PC-9 (cell line): Measurements from ENCODE around the gene CLDN16. TPM values are rescaled to one million over a fixed set of nuclear protein-coding genes. Genes with fewer than 3 reads are reported as not detected.
A peak's percentile ranks its signal among the peaks of the same experiment; 100 is the strongest.

ENCODE experiments used
- BruUV-seq: library from RNA; stranded (reverse); fragments of 400-500 nt; replicated peaks from 2 replicates; lab custom pipeline; 2021; lab: Mats Ljungman, UMichigan
- CTCF ChIA-PET: fragments of 300-600 bp; sonication (Branson Sonifier 250); formaldehyde crosslinking; loops from one replicate; lab custom pipeline; 2022; ENCODE audit warnings: antibody characterized with exemption; lab: Charles Lee
- POLR2A ChIA-PET: fragments of 300-600 bp; sonication (Branson Sonifier 250); formaldehyde crosslinking; loops from one replicate; lab custom pipeline; 2022; ENCODE audit warnings: antibody characterized with exemption; ENCODE audit not compliant: unreplicated experiment; lab: Charles Lee
- DNase-seq, 2 experiments: peaks; one replicate each; pipeline versions ENCODE4 v3.0.0 to v3.0.0-alpha.2; 2015 to 2022; ENCODE audit warnings: mixed read lengths in 1 of 2
- H2AFZ ChIP-seq: fragments of 200-600 bp; sonication (generic); 2 replicates; pipeline ENCODE4 v1.8.1; 2017; ENCODE audit warnings: antibody characterized with exemption
- H3F3A ChIP-seq: fragments of 200-600 bp; sonication (generic); 2 replicates; pipeline ENCODE4 v1.8.1; 2017; ENCODE audit warnings: antibody characterized with exemption, mild to moderate bottlenecking, low read depth; ENCODE audit not compliant: insufficient read depth
- H3K27ac ChIP-seq: fragments of 200-600 bp; sonication (generic); 2 replicates; pipeline ENCODE4 v1.6.1; 2016; ENCODE audit warnings: mixed run types
- H3K27me3 ChIP-seq: fragments of 200-600 bp; sonication (generic); 2 replicates; pipeline ENCODE4 v1.6.1; 2016; ENCODE audit warnings: low read depth, mixed run types; ENCODE audit not compliant: insufficient read depth
- H3K36me3 ChIP-seq: fragments of 200-600 bp; sonication (generic); 2 replicates; pipeline ENCODE4 v1.6.1; 2016; ENCODE audit warnings: low read depth, mixed run types
- H3K4me1 ChIP-seq: fragments of 200-600 bp; sonication (generic); replicated peaks from 2 replicates; pipeline ENCODE4 v1.6.1; 2016; ENCODE audit warnings: mixed run types; ENCODE audit not compliant: insufficient read depth
- H3K4me2 ChIP-seq: fragments of 200-600 bp; sonication (generic); 2 replicates; pipeline ENCODE4 v1.6.1; 2017; ENCODE audit warnings: mixed run types
- H3K4me3 ChIP-seq: fragments of 200-600 bp; sonication (generic); 2 replicates; pipeline ENCODE4 v1.6.1; 2016; ENCODE audit warnings: mixed run types
- H3K79me2 ChIP-seq: fragments of 200-600 bp; sonication (generic); 2 replicates; pipeline ENCODE4 v1.6.1; 2017; ENCODE audit warnings: low read depth, mixed run types
- H3K9me2 ChIP-seq: fragments of 200-600 bp; sonication (generic); 2 replicates; pipeline ENCODE4 v1.8.1; 2017; ENCODE audit warnings: mild to moderate bottlenecking; ENCODE audit not compliant: insufficient read depth
- H3K9me3 ChIP-seq: fragments of 200-600 bp; sonication (generic); 2 replicates; pipeline ENCODE4 v1.8.1; 2016; ENCODE audit warnings: low read depth; ENCODE audit not compliant: insufficient read depth
- H4K20me1 ChIP-seq: fragments of 200-600 bp; sonication (generic); 2 replicates; pipeline ENCODE4 v1.8.1; 2017; ENCODE audit not compliant: insufficient read depth
- EZH2 ChIP-seq: fragments of 200-600 bp; sonication (generic); IDR thresholded peaks from 2 replicates; pipeline ENCODE4 v1.8.0; 2017; ENCODE audit warnings: antibody characterized with exemption, low read depth
- intact Hi-C: fragments of 100-400 bp; cut with micrococcal nuclease; formaldehyde crosslinking; loops from one replicate; pipeline ENCODE4 v1.10.0; 2022; ENCODE audit not compliant: unreplicated experiment
- total RNA-seq: library from RNA; stranded (reverse); gene quantifications from 2 replicates; pipeline ENCODE4 v1.2.3, GENCODE V29; 2021
- TF ChIP-seq, protein P1 (sequence below): fragments of 200-600 bp; sonication (generic); conservative IDR thresholded peaks from 2 replicates; pipeline ENCODE4 v1.6.1; 2017; ENCODE audit warnings: mixed run types, antibody characterized with exemption, mild to moderate bottlenecking, moderate library complexity

Gene CLDN16
- total RNA-seq, 1 experiment from 2014 or later: 0.46 TPM

DNA sequence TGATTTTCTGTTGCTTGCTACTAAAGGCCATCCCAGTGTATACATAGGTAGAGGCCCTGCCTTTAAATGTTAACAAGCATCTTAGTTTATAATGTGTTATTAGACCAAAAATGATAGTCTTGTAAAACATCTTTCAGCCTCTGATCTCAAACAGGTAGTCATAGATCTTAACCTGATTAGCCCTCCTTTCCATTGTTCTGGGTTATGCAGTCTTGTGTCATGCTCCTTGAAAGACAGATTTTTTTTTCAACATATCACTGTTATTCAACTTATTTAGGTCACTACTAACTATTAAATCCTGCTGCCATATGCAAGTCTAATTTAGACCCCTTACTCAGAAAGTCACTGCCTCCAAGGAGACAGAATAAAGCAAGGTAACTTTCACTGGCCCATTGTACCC lies 19.1 kb upstream of the CLDN16 start:
- no peaks in the 10 kb centered on the region for H4K20me1 ChIP-seq
- no peaks in the 10 kb centered on the region for H3K9me2 ChIP-seq
- intact Hi-C loops: loop anchor here (1.0 kb wide), 2 partner anchors 17 to 24 kb away; no protein-coding TSS in a partner anchor
- BruUV-seq: no TSS peak
- peak overlapping the region; percentile 48 for H3K4me2 ChIP-seq
- no peak overlapping the region for H3K4me3 ChIP-seq
- TF ChIP-seq, protein P1, sequence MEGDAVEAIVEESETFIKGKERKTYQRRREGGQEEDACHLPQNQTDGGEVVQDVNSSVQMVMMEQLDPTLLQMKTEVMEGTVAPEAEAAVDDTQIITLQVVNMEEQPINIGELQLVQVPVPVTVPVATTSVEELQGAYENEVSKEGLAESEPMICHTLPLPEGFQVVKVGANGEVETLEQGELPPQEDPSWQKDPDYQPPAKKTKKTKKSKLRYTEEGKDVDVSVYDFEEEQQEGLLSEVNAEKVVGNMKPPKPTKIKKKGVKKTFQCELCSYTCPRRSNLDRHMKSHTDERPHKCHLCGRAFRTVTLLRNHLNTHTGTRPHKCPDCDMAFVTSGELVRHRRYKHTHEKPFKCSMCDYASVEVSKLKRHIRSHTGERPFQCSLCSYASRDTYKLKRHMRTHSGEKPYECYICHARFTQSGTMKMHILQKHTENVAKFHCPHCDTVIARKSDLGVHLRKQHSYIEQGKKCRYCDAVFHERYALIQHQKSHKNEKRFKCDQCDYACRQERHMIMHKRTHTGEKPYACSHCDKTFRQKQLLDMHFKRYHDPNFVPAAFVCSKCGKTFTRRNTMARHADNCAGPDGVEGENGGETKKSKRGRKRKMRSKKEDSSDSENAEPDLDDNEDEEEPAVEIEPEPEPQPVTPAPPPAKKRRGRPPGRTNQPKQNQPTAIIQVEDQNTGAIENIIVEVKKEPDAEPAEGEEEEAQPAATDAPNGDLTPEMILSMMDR: no peak
- no peak for TF ChIP-seq EZH2
- no peak overlapping the region for H2AFZ ChIP-seq
- CTCF ChIA-PET: no interaction called here
- H3K79me2 ChIP-seq: no peaks in the 10 kb centered on the region
- POLR2A ChIA-PET: no interaction called here
- H3K27ac ChIP-seq: peak overlapping the region; percentile 80
- peaks cover 36% of the 10 kb centered on the region for H3K4me1 ChIP-seq
- peak in 1 of 2 experiments; percentile 49 for DNase-seq
- H3K36me3 ChIP-seq: no peaks in the 10 kb centered on the region
- H3K27me3 ChIP-seq: no peaks in the 10 kb centered on the region
- peaks cover 19% of the 10 kb centered on the region for H3F3A ChIP-seq
- H3K9me3 ChIP-seq: peaks cover 8% of the 10 kb centered on the region; the same call in 1 of the 2 replicates

DNA sequence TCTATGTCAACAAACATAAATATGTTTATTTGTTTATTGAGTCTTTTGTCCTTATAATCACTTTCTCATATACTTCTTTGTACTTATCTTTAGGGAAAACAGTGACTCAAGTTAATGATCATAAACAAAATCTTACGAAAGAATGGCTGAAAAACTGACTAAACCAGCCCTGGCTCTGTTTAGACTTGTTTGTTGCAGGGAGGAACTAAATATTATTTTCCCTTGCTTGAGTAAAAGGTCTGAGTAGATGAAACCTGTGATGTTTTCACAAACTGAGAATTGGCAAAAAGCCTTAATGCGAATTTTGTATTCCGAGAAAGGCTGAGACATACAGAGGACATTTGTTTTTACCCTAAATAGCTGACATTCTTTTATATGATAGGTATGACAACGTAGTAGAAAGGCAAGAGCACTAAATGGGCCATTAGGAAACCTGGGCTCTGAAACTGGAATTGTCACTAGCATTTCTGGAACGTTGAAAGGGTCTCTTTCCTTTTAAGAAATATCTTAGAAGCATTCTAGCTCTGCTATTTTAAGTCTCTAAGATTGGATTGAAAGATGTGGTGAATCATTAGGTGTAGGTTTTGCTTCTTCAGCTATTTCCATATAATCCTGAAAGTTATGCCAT lies 18.2 kb upstream of the CLDN16 start:
- no peaks in the 10 kb centered on the region for H3K79me2 ChIP-seq
- ChIA-PET POLR2A (interaction anchor here (0.5 kb wide), 1 partner anchor 121 kb away, joined by 5 read pairs; no protein-coding TSS in a partner anchor), CTCF (no interaction called here)
- intact Hi-C loops: loop anchor here (1.0 kb wide), 2 partner anchors 17 to 24 kb away; no protein-coding TSS in a partner anchor
- H3K27ac ChIP-seq: peak overlapping the region; percentile 80
- TF ChIP-seq EZH2: no peak
- TF ChIP-seq, protein P1: no peak
- H3K9me2 ChIP-seq: no peaks in the 10 kb centered on the region
- DNase-seq: peak; percentile 27 to 86
- peaks cover 14% of the 10 kb centered on the region for H3K9me3 ChIP-seq
- no peaks in the 10 kb centered on the region for H3K27me3 ChIP-seq
- H3F3A ChIP-seq: peaks cover 19% of the 10 kb centered on the region
- BruUV-seq: no TSS peak
- H4K20me1 ChIP-seq: no peaks in the 10 kb centered on the region
- peak overlapping the region; percentile 48 for H3K4me2 ChIP-seq
- peak overlapping the region; percentile 67 for H2AFZ ChIP-seq
- H3K4me1 ChIP-seq: peaks cover 45% of the 10 kb centered on the region
- H3K4me3 ChIP-seq: peak overlapping the region; percentile 5; the same call in 1 of the 2 replicates
- no peaks in the 10 kb centered on the region for H3K36me3 ChIP-seq

DNA sequence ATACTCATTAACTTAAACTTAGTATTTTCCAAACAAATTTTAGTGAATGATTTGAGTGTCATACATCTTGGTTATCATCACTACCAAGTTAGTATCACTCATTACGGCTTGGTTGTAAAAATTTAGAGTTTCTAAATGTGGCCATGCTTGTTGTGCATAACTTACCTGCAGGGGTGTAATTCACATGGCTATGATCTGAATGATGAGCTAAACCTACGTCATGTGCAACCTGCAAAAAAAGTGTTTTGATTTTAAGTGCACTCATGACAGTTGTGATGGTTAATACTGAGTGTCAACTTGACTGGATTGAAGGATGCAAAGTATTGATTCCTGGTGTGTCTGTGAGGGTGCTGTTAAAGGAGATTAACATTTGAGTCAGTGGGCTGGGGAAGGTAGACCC lies 17.6 kb upstream of the CLDN16 start:
- no peak for DNase-seq
- H3K4me1 ChIP-seq: peaks cover 51% of the 10 kb centered on the region
- intact Hi-C loops: no loop called here
- H3K79me2 ChIP-seq: no peaks in the 10 kb centered on the region
- peaks cover 19% of the 10 kb centered on the region for H3F3A ChIP-seq
- H3K9me2 ChIP-seq: no peaks in the 10 kb centered on the region
- ChIA-PET CTCF (no interaction called here), POLR2A (no interaction called here)
- no TSS peak for BruUV-seq
- H3K4me3 ChIP-seq: peak overlapping the region; percentile 5; the same call in 1 of the 2 replicates
- no peaks in the 10 kb centered on the region for H4K20me1 ChIP-seq
- H3K36me3 ChIP-seq: no peaks in the 10 kb centered on the region
- H2AFZ ChIP-seq: no peak overlapping the region
- H3K27ac ChIP-seq: peak overlapping the region; percentile 80
- H3K9me3 ChIP-seq: peaks cover 20% of the 10 kb centered on the region
- peak overlapping the region; percentile 48 for H3K4me2 ChIP-seq
- no peak for TF ChIP-seq EZH2
- TF ChIP-seq, protein P1: no peak
- no peaks in the 10 kb centered on the region for H3K27me3 ChIP-seq
